NOMO-1 treated with dmso at 0.1 percent for 144 hours (cell line): Measurements from ENCODE around the gene NEUROD6.

Experiments
- DNase-seq: peaks from one replicate; lab custom pipeline; 2025; ENCODE audit not compliant: unreplicated experiment; lab: John Stamatoyannopoulos, UW

NEUROD6 gene

DNA sequence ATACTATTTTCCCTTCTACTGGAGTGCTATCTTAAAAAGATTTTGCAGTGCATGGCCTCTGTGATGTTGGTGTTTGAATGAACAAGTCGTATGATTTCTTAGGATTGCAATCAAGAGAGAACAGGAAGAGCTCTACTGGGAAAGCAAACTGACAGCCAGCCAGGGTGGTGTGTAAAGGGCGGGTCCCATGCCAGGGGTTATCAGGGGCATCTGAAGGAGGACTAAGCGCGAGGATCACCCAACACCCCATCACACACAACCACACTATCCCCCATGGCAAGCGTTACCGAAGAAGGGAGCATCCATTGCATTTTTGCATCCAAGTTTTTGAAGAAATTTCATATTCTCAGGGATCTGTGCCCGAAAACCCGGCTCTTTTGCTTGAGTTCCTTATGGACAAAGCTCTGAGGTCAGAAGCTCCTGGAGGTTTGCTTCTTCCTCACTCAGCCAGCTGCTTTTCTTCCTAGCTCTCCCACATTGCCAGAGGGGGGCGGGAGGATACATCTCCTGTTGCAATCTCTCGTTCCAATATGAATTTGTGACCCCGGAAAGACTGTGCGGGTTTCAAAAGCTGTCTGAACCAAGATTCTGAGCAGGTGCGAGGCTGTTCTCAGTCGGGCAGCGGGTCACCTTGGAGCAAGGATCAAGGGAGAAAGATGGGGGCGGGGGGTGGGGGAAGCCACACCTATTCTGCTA is 5.2 kb downstream of the NEUROD6 start:
- DNase-seq = no peak

DNA sequence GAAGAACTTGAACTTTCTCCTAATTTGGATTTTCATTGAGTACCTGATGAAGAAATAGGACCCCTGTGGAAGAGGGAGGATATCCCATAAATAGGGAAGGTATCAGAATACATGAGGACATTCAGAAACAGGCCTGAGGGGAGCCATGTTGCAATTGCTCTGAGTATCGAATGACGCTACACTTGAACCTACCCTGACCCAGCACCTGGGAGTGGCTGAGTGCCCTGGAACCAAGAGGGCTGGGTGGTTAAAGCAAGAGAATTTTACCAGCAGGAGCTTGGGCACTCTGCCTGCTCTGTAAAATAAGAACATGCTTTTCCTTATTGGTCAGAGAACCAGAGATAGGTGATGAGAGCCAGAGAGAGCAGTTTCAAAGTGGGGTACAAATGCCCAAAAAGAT is 7.2 kb downstream of the NEUROD6 start:
- no peak for DNase-seq

DNA sequence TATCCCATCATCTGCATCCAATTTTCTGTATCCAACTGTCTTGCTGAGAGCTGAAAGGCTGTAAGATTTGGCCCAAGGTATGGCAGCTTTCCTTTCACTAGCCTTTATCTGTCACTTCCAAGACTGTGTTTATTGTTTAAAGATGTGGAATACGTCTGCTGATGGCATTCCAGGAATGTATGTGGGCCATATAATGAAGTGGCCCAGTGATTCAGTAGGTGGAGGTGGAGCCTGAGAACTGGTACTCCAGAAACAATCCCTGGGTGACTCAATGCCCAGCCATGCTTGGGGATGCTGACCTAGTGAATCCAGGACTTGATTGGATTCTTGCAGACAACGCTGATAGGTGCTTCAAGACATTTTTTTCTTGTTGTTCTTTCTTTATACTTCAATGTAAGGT is 13.5 kb downstream of the NEUROD6 start:
- no peak for DNase-seq

DNA sequence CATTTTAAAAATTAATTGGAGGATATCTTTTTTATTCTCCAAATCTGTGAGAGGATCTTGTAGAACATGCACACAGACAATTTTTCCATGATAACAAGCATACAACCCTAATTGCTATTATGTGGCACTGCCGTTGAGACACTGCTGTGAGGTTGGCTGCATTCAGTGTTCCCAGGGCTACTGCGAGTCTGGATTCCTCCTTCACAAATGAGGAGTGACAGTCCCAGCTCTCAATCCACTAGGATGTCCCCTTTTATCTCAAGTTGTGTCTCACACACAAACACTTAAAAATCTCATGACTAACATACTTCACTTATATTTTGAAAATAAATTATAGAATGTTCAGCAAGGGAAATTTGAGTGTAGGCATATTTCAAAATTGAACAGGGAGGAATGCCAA is 14.1 kb downstream of the NEUROD6 start:
- no peak for DNase-seq

DNA sequence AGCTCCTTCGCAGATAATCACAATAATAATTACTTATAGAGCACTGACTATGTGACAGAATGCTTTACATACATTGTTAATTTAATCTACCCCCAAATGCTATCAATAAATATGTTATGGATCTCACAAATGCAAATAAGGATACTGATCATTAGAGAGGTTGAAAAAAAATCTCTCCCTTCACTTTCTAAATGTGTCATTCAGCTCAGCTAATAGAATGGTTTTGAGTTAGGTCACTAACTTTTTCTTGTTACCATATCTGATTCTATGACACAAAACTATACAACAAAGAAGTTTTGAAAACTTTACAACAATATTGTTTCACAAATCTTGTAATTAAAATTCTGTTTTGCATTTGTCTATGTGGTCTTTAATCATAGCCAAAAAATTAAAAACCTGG is 17.4 kb downstream of the NEUROD6 start:
- no peak for DNase-seq

DNA sequence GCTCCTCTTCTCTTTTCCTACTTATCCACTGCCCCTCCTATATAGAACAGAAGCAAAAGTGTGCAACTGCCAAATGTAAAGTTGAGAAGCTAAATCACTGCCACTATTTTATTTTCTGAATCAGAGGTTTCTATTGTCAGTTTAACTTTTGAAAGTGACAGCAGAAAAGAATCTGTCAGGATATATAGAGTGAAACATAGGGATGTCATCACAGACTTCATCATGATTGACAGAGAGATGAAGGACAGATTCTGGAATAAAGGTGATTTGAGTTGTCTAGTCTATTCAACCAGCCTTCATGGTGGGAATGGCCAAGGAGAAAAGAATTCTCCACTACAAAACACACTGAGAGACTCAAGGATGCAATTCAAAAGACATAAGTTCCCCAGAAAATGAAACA is 19.9 kb downstream of the NEUROD6 start:
- DNase-seq = no peak

DNA sequence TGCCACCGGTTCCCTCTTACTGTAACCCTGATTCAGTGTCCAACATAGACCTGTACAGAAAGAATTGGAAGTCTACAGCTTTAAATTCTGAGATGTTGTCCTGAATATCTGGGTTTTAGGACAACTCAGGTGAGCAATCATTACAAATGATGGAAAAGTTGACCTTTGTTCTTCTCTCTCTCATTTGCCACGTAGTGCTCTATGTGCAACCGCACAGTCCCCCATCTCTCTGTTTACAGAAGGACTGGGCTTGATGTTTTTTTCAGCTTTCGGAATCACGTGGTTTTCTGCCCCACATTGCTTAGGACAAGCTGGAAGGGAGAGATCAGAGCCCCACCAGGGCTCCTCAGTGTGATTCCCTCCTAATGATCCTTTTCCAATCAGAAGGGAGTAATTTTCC is 22.2 kb downstream of the NEUROD6 start:
- no peak for DNase-seq

DNA sequence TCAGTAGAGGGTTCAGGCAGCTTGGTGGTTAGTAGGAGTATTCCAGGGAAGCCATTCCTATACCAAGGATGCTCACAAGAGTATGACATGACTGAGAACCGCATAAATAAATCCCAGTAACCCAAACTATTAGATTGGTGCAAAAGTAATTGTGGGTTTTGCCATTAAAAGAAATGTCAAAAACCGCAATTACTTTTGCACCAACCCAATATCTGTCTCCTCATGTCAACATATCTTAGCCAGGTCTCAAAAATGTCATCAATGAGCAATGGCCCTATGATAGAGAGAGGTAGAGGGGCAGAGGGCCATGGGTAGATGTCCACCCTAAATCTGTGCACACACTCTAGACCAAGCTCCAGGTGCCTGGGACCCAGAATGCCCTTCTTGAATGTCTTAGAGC is 23.6 kb downstream of the NEUROD6 start:
- DNase-seq = no peak

DNA sequence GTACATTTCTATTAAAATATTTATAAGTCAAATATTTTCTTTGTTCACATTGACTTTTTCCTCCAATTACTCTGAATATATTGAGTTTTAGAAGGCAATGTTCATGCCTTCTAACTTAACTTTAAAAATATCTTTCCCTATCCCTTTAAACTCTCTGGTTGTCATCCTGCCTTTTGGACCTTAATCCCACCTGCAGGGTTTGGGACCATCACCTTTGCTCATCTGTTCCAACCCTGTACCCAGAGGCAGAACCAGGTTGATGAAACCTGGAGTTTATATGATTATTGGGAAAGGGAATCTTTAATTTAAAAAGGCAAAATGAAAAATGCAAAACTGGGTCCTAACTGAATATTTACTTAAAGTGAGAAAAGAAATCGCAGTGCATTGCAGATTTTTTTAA is 24.8 kb downstream of the NEUROD6 start:
- no peak for DNase-seq

DNA sequence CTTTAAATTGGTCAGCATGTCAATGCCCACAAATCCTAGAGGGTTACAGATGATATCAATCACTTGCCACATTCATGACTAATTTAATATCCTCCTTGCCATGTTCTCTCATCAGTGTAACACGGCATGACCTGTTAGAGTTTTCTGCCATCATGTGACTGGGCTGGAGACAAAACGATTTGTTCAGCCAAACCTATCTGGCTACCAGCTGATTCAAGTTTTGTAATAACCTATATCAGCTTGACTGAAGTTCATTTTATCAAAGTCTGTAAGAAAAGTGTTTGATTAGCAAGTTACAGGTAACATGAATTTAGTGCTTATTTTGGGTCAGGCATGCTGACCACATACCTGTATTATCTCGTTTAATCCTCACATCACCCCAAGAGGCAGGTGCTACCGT is 25.7 kb downstream of the NEUROD6 start:
- no peak for DNase-seq

DNA sequence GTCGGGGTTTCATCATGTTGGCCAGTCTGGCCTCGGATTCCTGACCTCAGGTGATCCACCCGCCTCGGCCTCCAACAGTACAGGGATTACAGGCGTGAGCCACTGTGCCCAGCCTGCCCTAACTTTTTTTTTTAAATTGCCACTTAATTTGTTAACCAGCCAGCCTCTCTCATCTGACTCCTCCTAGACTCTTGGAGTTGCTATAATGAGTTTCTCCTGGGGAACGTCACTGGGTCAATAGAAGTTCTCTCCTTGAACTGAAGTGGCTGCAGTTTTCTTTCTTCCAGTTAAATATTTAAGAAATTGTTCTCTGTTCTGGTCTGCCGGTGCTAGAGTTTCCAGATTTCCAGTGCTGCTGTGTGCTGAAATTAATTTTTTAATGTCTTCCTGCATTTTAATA is 27.6 kb downstream of the NEUROD6 start:
- no peak for DNase-seq

DNA sequence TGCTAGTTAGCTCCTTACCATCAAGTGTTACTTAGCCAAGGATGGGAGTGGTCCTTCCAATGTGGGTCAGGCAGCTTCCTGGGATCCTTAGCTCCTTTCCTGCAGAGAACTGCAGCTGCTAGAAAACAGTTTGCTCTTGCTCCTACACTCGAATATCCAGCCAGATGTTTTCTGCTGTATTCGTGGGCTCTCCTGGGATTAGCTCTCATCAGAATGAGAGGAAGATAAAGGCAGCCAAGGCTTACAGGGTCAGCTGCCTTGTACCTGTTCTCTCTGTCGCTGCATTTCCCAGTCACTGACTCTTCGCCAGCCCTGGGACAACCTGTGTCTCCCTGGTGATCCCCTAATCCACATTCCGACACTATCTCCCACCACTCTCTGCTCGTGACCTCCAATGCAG is 29.0 kb downstream of the NEUROD6 start:
- no peak for DNase-seq

DNA sequence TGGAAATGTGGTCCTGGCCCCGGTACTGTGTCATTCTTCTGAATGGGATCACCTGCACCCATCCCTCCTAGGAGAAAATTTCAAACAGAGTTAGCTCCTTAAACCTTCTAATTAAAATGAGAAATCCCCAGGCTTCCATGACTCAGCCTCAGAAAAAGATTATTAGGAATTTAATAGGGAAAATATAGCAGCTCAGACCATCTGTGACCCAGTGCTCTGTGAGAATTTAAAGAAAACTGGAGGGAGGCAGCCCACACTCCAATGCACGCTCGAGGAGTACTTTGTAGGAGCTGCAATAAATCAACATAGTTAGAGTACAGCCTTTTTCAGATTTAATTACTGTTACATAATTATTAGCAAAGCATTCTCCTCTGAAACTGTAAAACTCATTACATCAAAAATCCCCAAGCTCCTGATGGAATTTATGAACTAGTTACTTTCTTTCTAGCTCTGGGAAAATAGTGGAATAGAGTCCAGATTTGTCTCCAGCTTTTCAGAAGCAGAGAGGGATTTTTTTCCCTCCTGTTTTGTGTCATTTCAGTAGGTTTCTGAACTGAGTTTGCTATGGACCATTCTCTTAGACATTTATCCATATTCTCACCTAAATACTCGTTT is 30.1 kb downstream of the NEUROD6 start:
- no peak for DNase-seq

DNA sequence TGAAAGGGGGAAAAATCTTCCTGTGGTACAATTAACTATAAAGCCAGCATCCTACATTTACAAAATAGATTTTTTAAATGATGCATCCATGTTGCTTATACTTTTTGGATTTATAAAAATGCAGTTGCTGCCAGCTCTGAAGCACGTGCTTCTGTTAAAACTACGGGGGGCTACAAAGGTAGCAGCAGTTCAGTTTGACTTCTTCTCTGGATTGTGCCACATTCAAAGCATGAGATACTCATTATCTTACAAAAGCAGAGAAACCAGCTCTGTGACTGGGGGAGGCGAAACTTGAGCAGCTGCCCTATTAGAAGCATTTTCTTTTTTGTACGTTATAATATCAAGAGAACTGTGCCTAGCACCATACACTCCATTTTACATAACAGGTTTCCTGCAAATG is 31.1 kb downstream of the NEUROD6 start:
- DNase-seq = no peak

DNA sequence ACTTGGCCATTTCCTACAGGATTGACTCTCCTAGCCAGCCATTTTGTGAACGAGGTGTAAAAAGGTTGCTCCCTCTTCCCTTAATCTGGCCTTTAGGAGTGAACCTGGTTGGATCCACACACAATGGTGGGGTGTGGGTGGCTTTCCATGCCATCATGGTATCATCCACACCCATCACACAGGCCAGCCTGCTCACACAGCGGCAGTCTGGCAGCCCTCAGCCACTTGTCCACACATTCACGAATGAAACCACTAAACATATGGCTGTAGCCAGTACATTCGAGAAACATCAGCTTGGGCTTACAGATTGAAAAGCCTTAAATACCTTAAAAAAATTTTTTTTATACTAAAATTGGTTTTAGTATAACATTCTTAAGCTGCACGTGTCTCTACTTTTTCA is 31.9 kb downstream of the NEUROD6 start:
- DNase-seq = no peak

DNA sequence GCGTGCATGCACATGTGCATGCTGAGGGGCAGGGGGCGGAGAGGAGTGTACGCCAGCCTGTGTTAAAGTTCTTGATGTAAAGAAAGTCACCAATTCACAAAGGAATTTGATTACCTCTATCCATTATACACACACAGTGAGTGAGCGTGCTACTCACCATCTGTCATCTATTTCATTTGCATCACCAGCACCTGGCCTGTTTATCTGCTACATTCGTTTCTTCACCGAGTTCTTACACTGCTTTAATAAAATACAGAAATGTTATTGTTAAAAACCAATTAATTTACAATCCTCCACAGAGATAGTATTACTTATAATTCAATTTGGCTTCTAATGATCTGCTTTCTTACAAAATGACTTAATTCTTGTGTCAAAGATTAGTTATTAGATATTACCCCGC is 32.6 kb downstream of the NEUROD6 start:
- DNase-seq = no peak

DNA sequence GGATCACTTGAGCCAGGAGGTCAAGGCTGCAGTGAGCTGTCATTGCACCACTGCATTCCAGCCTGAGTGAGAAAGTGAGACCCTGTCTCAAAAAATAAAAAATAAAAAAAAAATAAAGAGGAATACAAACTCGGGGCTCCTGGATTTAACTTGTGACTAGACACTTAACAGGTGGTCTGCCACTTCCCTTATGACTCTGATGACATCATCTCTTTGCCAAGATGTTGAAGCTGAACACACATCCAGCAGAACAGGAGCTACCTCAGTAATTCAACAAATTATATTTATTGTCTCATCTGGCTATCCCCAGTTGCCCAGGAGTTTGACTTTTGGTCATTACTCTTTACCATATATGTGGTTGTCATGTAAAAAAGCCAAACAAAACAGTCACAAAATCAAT is 35.3 kb downstream of the NEUROD6 start:
- no peak for DNase-seq

DNA sequence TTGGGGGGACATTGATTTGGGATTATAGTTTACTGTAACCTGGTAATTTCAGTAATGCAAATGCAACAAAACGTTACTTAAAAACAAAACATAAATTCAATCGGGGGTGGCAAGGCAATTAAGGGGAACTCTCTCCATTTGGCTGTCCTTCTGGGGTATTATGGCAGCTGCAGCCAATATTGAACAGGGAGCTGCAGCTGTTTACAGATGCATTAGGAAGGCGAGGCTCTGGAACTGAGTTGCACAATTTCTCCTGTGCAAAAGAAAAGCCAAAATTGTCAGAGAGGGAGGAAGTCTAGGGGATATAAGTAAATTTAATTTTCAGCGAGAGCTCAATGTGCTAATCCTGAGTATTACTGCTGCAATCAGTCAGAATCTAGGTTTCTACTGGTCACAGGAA is 36.1 kb downstream of the NEUROD6 start:
- no peak for DNase-seq

DNA sequence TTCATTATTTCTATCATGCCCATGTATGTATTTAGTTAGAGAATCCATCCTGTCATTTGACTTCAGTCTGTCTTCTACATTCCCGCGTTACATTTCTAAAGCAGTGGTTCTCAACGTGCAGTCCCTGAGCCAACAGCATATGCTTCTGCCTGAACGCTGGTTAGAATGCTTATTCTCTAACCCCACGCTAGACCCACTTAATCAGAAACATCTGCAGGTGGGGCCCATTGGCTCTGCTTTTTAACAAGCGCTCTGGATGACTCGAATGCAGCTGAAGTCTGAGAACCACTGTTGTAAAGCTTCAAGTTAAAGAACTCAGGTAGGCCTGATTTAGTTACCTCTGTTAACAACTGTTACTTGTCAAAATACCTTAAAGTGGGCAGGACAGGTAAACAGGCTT is 38.2 kb downstream of the NEUROD6 start:
- DNase-seq = no peak

DNA sequence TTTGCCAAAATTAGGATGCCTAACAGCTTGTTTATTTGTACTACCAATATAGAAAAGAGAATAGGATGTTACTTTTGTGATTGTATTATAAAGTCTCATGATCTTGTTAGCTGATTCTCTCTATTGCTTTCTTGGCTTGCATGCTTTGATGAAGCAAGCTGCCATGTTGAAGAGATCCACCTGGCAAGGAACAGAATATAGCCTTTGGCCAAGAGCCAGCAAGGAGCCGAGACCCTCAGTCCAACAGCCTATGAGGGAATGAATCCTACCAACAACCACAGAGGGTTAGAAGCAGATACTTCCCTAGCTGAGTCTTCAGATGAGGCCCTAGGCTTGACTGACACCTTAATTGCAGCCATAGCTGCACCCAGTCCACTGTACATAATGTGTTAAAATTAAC is 41.2 kb downstream of the NEUROD6 start:
- DNase-seq = no peak

DNA sequence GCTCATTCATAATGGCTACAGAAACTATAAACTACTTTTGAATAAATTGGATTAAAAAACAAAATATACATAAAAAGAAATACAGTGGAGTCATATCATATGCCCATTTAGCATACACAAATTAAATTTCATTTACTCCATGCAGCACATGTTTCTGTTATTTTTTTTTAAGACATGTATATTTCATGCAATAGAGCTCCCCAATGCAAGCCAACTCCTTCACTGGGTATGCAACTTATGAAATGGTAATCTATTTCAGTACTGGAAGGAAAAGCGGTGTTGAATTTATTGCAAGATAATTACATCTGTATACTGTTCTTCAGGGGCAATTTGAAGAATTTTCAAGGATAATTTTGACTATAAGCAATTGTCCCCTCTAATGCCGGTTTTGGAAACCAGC is 49.9 kb downstream of the NEUROD6 start:
- no peak for DNase-seq
